GM21360 (cell line): ENCODE measurements around the gene DNAJC18.

Experiments
- ATAC-seq: cut with Tn5 transposase; IDR thresholded peaks from one replicate; pipeline ENCODE4 v1.9.1; 2021; ENCODE audit warnings: mild to moderate bottlenecking, moderate library complexity; ENCODE audit not compliant: unreplicated experiment

Gene DNAJC18

DNA sequence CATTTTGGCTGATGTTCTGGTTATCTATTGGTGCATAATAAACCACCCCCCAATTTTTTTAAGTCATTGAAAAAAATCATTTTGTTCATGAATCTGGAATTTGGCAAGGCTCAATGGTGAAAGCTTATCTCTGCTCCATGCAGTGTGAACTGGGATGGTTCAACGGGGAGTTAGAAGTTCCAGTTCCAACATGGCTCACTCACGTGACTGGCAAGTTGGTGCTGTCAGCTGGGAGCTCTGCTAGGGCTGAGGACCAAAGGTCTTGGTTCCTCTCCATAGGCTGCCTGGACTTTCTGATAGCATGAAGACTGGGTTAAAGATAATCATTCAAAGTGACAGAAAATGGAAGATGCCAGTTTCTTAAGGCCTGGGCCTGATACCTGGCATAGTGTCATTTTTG lies 32.4 kb downstream of the DNAJC18 start:
- ATAC-seq, result no peak

DNA sequence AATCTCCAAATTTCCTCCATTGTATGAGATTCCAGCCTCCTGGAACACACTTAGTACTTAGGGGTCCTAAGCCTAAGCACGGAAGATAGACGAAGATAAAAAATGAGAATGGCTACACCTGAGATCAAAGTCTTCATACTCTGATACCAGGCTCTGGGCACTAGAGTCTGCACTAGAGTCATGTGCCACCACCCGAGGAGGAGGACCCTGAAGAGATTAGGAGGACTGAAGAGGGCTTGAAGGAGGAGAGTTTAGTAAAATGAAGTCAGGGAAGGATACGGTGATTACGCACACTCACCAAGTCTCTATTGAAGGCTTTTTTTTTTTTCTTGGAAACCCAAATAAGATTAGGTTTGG lies 34.9 kb downstream of the DNAJC18 start:
- ATAC-seq, result no peak

GRCh38 chr5:139403787-139404483 lies 35.4 kb downstream of the DNAJC18 start, which contains the start of gene SPATA24:
TSS of gene SPATA24 (minus strand) at chr5:139404089. CDS start at chr5:139404060, 29 bp downstream.
- ATAC-seq, result peak; percentile 78

GRCh38 chr5:139403418-139403786 lies 35.9 kb downstream of the DNAJC18 start:
- no peak for ATAC-seq

GRCh38 chr5:139402561-139403158 lies 36.7 kb downstream of the DNAJC18 start:
- ATAC-seq, result no peak

DNA sequence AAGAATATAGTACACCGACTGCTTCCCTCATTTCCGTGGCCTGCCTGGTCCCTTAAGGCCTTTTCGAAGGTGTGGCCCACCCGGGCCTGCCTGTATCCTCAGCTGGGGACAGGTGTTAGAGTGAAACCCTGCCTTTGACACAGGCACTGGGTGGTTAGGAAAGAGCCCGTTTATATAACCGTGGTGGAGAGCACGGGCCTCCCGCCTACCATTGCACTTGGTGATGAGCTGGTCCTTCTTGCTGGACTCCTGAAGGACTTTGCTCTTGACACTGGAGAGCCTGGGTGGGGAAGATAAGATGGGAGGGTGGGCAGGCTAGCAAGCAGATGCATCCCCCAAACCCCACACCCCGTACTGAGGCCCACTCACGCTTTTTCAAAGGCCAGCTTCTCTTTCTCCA lies 37.8 kb downstream of the DNAJC18 start:
- no peak for ATAC-seq

GRCh38 chr5:139399501-139400121 lies 39.7 kb downstream of the DNAJC18 start:
- no peak for ATAC-seq

DNA sequence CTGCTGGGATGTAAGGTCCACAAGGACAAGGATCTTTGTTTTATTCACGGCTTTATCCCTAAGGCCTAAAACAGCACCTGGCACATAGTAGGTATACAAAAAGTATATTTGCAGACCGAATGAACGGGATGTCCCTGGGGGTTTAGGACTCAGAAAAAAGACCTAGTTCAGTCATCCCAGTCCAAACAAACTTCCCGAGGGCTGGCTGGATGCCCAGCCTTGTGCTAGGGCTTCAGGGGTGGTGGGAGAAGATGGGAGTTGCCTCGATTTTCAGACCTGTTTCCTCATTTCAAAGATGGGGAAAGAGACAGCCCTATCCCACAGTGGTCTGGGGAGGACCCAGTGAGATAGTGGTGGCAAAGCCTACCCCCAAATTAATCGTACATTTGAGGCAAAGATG lies 41.4 kb downstream of the DNAJC18 start:
- ATAC-seq, result no peak

- no peak for ATAC-seq
Measured at GRCh38 chr5:139396691-139397090, 42.6 kb downstream of the DNAJC18 start.

- ATAC-seq, result no peak
Measured at GRCh38 chr5:139395844-139396640, 43.3 kb downstream of the DNAJC18 start.

- no peak for ATAC-seq
Measured at GRCh38 chr5:139394654-139395566, 44.4 kb downstream of the DNAJC18 start, which contains the start of gene PROB1. TSS of gene PROB1 (minus strand) at chr5:139395104. CDS start at chr5:139395081, 23 bp downstream.

DNA sequence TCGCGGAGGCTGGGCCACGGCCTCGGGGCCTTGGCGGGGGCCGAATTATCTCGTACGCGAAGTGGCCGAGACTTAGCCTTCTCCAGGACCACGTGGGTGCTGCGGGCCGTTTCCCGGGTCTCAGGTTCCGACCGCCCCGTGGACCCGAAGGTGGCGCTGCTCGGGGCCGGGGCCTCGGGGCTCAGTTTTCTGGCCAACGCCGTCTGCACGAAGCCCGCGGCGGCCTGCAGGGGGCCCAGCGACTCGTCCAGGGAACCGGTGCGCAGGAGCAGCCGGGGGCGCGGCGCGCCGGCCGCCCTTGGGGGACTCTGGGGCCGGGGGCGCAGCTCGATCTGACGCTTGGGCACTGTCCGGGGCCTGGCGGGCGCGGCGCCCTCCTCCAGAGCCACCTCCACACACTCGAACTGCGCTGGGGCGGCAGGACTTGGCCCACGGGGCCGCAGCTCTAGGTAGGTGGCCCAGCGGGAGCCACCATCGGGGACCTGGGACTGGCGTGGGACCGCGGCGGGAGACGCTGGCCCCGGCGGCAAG lies 45.1 kb downstream of the DNAJC18 start:
- ATAC-seq, result no peak

- ATAC-seq, result no peak
Measured at GRCh38 chr5:139393497-139394122, 45.7 kb downstream of the DNAJC18 start.

DNA sequence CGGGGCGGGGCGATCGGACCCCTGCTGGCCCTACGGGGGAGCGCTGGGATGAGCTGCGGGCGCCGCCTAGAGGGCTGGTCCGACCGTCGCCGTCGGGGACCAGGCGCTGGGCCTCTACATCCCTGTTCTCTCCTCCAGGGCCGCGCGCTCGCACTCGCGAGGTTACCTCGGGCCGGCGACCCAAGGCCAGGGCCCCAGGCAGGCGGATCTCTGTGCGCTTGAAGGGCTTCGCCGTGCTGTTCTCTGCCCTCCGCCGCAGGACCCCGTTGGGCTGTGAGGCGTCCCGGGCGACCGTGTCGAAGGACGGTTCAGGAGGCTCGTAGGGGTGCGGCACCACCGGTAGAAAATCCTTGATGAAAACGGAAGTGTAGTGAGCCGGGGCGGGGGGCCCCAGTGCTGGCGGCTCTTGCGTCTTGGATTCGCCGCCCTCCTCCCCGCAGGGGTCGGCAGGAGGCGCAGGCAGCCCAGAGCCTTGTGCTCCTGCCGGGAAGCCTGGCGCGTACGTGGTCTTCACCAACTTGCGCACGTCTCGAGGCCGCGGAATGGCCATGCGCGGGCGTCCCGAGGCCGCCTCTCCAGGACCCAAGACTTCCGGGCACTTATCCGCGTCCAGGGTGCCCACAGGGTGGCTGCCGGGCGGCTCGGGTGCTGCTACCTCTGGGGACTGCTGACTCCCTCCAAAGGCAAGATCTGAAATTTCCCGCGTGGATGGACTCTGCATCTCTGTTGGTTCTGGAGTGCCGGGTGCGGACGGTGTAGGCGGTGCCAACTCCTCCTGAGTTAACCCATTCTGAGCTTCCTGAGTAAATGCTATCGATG lies 46.4 kb downstream of the DNAJC18 start:
- ATAC-seq, result peak; percentile 39

DNA sequence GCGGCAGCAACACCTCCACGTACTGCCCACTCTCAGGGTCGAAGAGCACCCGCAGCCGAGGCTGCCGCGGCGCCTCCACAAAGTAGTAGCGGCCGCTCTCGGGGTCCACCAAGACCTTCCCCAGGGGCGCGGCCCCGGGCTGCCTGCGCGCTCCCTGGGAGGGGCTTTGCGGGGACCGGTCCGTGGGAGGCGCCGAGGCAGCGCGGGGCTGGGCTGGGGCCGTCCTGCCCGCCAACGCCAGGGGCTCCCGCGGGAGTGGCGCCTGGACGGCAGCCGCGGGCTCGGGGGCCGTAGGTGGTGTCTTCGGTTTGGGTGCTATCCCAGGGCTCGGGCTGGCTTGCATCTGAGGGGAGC lies 47.0 kb downstream of the DNAJC18 start:
- no peak for ATAC-seq

DNA sequence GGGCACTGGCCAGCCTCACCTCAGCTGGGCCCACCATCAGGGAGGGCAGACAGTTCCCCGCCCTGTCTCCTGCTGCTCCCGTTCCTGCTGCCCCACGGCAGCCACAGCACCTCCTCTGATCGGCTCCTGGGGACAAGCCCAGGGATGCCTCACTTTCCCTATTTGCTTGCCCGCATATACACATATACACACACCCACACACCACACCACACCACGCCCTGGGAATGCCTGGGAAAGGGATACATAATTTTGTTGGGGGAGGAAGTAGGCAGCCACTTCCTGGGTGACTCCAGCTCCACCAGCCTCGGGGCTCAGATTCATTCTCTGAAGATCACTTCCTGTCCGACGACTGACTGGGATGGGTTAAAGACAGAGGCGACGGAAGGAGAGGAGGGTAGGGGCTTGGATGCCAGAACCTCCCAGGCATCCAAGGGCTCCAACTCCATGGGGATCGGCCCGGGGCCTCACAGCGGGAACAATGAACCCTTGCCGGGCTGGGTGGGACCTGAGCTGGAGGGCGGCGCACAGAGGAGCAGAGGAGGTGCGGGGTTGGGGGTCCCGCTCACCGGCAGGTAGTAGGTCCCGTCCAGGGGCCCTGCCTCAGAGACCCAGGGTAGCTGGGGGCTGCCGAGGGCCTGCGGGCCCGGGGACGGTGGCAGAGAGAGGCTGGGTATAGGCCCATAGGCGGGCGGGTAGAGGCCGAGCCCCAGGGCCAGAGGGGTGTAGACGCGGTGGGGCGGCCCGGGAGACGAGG lies 47.6 kb downstream of the DNAJC18 start:
- no peak for ATAC-seq

DNA sequence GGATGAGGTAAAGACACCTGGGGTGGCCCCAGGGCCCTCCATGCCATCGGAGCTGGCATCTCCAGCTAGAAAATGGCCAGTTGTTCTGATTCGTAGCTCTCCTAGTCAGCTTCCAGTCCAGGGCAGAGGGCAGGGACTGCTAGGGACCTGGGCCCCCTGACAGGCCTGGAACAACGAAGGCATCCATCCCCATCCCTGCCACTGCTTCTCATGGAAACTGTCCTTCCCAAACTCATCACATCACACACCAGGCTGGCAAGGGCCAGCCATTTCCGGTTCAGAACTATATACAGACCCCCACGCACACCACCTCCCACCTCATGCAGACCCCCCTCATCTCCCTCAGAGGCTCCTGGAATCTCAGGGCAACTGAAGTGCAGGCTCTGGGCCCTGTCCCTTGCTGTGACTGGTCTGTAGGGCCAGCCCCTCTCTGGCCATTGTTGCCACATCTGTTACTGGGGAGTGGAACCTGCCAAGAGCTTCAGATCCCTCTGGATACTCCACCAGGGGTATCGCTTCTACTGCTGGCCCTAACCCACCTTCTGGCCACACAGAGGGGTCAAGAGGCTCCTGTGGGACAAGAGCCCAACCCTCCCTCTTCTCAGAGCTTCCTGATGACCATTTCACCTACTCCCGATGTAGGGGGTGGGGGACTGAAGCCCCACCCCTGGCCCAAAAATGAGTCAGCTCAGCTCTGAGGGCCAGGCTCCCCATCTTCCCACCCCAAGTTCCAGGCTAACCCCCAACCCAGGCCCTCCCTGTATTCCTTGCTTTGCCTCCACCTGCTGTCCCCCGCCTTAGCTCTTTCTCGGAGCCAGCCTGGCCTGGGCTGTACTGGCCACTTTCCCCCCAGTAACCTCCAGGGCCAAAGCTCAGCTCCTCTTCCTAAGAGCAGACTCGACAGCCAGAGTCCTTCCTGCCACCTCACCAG lies 48.4 kb downstream of the DNAJC18 start:
- ATAC-seq, result no peak
